Measurements from ENCODE around the gene IZUMO1R.
"Not testable (repeated sequence)": the region's sequence is repeated elsewhere in the genome, so short reads cannot be mapped to it uniquely, and the experiment has no call there.

Gene IZUMO1R

GRCh38 chr11:94303966-94304958, at the start of gene IZUMO1R:
Gene IZUMO1R (plus strand): TSS chr11:94304580. CDS start chr11:94305637, 1,057 bp downstream.
- no peak for DNase-seq (ENCODE audit: low read depth)

GRCh38 chr11:94271885-94272372, 32.5 kb upstream of the IZUMO1R start:
- DNase-seq (ENCODE audit: low read depth): no peak

- no peak for DNase-seq (ENCODE audit: low read depth)
Observed at GRCh38 chr11:94272738-94273313, 31.6 kb upstream of the IZUMO1R start.

GRCh38 chr11:94275961-94276360, 28.4 kb upstream of the IZUMO1R start:
- DNase-seq (ENCODE audit: low read depth): no peak

- DNase-seq (ENCODE audit: low read depth): no peak
Observed at GRCh38 chr11:94276943-94277342, 27.4 kb upstream of the IZUMO1R start.

- not testable (repeated sequence) for DNase-seq (ENCODE audit: low read depth)
Observed at GRCh38 chr11:94278207-94278606, 26.2 kb upstream of the IZUMO1R start.

DNA sequence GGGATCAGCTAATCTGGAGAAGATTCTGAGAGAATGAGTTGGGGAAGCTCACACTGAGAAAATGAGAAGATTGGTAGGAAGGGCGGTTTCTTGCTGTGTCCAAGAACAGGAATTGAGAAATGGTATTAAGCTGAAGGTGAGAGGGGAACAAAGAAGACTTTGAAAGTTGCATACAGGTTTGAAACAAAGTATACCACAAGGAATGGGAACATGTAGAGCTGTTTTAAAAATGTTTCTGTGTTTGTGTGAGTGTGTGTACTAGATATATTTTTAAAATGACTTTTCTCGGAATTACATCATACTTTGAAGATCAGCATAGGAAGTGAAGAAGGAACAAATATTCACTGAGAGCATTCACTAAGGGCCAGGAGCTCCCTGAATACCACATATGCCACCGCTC, 24.4 kb upstream of the IZUMO1R start:
- DNase-seq (ENCODE audit: low read depth): no peak

DNA sequence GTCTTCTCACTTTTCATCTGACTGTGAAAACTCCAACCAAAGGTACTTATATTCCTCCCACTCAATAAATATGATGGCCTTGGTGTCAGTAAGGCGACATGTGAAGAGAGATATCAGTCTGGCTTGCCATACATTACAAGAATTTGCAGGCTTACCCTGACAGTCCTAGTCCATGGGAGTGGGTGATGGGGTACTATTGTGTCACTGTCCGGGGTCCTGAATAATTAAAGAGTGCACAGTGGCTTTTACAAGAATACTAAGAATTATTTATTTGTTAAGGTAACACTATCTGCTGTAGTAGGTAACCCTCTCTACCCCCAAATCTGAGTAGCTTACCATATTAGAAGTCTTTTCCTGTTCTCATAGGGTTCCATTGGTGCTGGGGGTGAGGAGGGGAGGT, 23.1 kb upstream of the IZUMO1R start:
- DNase-seq (ENCODE audit: low read depth): no peak

GRCh38 chr11:94283678-94284077, 20.7 kb upstream of the IZUMO1R start:
- no peak for DNase-seq (ENCODE audit: low read depth)

GRCh38 chr11:94295534-94295933, 8.8 kb upstream of the IZUMO1R start:
- DNase-seq (ENCODE audit: low read depth): no peak

- DNase-seq (ENCODE audit: low read depth): no peak
Observed at GRCh38 chr11:94297985-94298576, 6.3 kb upstream of the IZUMO1R start.

- DNase-seq (ENCODE audit: low read depth): no peak
Observed at GRCh38 chr11:94302776-94303175, 1.6 kb upstream of the IZUMO1R start.

DNA sequence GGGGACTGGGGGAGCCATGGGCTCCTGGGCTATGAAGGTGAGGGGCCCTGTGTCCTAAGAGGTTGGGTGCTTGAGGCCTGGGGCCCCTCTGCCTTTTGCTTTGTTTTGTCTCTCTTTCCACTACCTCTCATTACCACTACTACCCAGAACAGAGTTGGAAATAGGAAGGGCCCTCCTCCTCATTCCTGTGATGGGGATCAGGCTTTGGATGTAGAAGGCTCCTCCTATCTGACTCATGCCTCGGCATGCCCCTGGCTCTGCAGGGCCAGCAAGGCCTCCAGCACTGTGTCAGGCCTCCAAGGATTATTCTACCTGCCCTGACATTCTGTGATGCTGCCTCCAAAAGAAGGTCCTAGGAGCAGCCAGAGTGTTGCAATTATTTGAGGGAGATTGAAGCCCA, 766 bp downstream of the IZUMO1R start:
- DNase-seq (ENCODE audit: low read depth): no peak

- DNase-seq (ENCODE audit: low read depth): no peak
Observed at GRCh38 chr11:94307101-94307791, 2.9 kb downstream of the IZUMO1R start.

GRCh38 chr11:94308024-94308423, 3.6 kb downstream of the IZUMO1R start:
- no peak for DNase-seq (ENCODE audit: low read depth)

DNA sequence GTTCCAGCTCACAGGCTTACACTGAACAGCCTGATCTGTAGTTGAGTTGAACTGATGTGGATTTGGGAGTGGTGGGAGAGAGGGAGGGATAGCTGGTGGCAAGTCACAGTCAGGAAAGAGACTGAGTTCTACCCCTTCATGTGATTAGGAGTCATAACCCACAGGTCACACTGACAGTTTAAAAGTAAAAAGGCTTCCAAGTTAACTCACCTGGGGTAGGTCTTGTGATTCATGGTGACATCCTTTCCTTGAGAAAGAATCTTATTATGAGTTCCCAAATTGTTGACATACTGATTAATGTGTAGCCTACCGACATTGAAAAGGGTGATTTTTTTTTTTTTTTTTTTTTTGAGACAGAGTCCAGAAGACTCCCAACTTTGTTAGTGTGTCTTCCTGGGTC, 5.4 kb downstream of the IZUMO1R start:
- no peak for DNase-seq (ENCODE audit: low read depth)

GRCh38 chr11:94310191-94310875, 6.0 kb downstream of the IZUMO1R start:
- no peak for DNase-seq (ENCODE audit: low read depth)

GRCh38 chr11:94312339-94312738, 8.0 kb downstream of the IZUMO1R start:
- no peak for DNase-seq (ENCODE audit: low read depth)

DNA sequence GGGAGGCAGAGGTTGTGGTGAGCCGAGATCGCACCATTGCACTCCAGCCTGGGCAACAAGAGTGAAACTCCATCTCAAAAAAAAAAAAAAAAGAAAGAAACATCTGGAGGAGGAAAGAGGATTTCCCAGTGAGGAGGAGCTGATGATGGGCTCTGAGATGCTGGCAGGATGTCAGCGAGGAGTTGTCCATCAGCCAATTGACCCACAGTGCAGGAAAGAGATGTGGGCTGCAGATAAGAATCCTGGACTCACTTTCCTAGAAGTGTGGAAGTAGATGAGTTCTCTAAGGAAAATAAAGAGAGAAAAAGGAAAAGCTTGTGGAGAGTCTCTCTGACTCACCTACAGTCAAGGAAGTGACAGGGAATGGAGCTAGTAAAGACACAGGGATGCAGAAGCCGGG, 9.7 kb downstream of the IZUMO1R start:
- DNase-seq (ENCODE audit: low read depth): no peak

- DNase-seq (ENCODE audit: low read depth): no peak
Observed at GRCh38 chr11:94315664-94316063, 11.3 kb downstream of the IZUMO1R start.

DNA sequence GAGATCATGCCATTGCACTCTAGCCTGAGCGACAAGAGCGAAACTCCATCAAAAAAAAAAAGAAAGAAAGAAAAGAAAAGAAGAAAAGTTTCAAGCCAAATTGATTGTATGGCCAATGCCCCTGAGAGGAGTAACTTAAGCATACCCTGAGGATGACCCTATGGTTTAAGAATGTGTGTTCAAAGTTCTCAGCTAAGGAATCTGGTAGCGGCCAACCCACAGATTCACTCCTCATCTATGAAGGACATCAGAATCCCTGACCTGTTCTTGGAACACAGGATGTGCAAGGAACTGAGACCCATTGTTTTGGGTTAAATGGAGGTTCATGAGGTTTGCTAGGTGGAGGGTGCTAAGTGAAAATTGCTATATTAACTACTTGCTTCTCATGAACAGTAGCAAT, 18.1 kb downstream of the IZUMO1R start:
- no peak for DNase-seq (ENCODE audit: low read depth)

GRCh38 chr11:94325681-94326080, 21.3 kb downstream of the IZUMO1R start:
- DNase-seq (ENCODE audit: low read depth): no peak

All from stimulated activated CD8-positive, alpha-beta memory T cell treated with anti-CD3 and anti-CD28 coated beads, Interleukin-12 subunit alpha, Interleukin-12 subunit beta, amount 100 ng/mL, for 4 hours (primary cell).